ENCODE results near the gene TMEM72.

The TMEM72 gene

DNA sequence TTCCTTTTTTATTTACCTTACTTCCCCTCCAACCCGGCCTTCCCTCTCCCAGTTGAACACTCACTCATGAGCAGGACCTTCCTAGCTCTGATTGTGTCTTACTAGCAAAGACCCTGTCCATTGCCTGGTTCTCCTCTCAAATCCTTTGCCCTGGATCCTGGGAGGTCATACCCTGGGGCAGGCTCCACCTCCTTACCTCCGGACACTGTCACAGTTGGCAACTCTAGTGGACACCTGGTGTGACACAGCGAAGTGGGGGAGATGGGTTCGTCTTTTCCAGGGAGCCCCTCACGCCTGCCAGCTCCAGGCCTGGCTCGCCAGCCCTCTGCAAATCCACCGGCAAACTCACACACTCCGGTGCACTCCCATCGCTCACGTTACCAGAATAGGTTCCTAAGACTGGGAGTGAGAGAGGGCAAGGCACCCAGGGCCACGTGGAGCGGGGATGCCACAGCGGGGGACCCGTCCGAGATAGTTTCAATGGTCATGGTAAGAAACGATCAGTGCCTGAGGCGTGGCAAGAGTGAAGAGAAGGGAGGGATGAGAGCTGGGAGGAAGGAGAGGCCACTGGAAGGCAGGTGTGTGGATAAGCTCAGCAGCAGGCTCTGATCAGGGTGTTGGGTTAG lies 30.9 kb upstream of the TMEM72 start:
- DNase-seq (ENCODE audit: extremely low read depth, low read depth), result no peak
- TF ChIP-seq, protein P1, sequence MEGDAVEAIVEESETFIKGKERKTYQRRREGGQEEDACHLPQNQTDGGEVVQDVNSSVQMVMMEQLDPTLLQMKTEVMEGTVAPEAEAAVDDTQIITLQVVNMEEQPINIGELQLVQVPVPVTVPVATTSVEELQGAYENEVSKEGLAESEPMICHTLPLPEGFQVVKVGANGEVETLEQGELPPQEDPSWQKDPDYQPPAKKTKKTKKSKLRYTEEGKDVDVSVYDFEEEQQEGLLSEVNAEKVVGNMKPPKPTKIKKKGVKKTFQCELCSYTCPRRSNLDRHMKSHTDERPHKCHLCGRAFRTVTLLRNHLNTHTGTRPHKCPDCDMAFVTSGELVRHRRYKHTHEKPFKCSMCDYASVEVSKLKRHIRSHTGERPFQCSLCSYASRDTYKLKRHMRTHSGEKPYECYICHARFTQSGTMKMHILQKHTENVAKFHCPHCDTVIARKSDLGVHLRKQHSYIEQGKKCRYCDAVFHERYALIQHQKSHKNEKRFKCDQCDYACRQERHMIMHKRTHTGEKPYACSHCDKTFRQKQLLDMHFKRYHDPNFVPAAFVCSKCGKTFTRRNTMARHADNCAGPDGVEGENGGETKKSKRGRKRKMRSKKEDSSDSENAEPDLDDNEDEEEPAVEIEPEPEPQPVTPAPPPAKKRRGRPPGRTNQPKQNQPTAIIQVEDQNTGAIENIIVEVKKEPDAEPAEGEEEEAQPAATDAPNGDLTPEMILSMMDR (IDR thresholded peaks at IDR 0.05; ENCODE audit: low read depth, low read length, missing control alignments), result no peak
- H3K4me3 ChIP-seq (replicated peaks; ENCODE audit: low read depth, low read length), result no peak overlapping the region

DNA sequence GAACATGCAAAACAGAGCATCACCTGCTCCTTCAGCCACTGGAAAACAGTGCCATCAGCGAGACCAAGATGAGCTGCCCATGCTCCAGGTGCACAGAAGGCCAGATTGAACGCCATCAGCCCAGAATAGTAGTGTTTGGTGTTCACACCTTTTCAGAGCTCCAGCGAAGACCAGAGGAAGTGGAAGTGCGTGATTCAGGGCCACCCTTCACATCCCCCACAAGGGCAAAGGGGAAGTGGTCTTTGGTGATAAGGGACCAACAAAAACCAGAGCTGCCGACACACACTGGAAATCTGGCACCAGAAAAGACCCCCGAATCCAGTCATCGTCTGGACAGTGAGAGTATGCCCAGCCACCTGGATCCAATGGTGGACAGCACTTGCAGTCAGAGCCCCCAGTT lies 29.5 kb upstream of the TMEM72 start:
- DNase-seq (ENCODE audit: extremely low read depth, low read depth), result no peak
- H3K4me3 ChIP-seq (replicated peaks; ENCODE audit: low read depth, low read length), result no peak overlapping the region
- TF ChIP-seq, protein P1 (IDR thresholded peaks at IDR 0.05; ENCODE audit: low read depth, low read length, missing control alignments), result no peak

DNA sequence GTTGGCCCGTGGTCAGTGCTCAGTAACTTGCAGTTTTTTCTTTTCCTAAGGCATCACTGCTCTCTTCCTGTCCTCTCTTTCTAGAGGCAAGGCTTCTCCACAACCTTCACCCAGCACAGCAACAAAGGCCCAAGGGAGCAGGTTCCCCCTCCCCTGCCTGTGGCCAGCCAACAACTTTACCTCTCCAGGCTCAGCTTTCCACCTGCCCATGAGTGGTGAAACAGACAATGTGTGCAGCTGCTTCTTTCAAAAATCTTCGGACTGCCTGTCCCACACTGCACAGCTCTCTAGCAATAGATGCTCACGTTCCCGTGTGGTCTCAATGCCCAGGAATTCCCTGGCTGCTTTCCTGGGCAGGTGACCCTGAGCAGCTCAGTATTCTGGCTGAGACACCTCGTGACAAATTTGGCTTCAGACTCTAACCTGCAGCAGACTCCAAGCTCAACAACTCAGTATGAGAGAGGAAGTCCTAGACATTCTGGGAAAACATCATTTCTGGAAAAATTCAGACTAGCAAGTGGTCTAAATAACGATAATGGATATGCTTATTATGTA lies 28.9 kb upstream of the TMEM72 start:
- TF ChIP-seq, protein P1 (IDR thresholded peaks at IDR 0.05; ENCODE audit: low read depth, low read length, missing control alignments), result no peak
- no peak overlapping the region for H3K4me3 ChIP-seq (replicated peaks; ENCODE audit: low read depth, low read length)
- DNase-seq (ENCODE audit: extremely low read depth, low read depth), result no peak

DNA sequence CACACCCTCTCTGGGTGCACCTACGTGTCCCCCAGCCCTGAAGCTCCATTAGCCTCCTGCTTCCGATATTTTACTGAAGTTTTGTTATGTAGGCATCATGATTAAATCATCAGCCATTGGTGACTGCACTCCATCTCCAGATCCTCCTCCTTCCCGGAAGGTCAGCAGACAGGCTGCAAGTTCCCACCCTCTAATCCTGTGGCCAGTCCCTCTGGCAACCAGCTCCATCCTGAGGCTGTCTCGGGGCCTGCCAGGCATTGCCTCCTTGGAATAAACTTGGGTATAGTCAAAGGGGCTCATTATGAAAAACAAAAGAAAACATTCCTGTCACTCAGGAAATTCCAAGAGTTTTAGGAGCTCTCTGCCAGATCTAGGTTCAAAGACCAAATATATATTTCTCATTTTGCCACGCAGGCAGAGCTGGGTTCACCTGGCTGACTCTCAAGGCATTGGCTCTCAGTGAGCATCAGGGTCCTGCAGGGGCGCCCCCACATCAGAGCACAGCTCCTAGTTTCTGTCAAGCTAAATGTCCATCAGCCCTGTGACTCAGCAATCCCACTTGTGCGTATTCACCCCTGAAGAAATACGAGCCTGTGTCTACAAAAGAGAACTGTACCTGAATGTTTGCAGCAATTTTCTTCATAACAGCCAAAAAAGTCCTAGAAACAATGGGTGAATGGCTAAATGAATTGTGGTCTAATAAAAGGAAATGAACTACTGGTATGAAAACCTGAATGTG lies 27.4 kb upstream of the TMEM72 start:
- TF ChIP-seq, protein P1 (IDR thresholded peaks at IDR 0.05; ENCODE audit: low read depth, low read length, missing control alignments), result no peak
- H3K4me3 ChIP-seq (replicated peaks; ENCODE audit: low read depth, low read length), result no peak overlapping the region
- DNase-seq (ENCODE audit: extremely low read depth, low read depth), result no peak

DNA sequence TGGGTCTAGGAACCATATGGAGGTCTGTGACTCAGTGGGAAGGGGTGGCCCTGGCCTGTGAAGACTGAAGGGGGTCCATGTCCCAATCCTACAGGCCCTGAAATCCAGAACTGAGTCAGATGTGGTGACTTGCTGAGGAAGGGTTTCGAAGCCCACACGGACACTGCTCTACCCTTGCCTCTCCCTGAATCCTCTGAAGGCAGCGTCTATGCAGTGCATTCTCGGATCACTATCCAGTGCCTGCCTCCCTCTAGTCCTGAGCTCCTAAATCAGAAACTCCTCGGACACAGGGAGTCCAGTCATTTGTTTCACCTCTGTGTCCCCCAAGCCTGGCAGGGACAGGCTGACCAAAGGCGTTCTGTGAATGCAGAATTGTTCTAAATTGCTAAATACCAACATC lies 25.4 kb upstream of the TMEM72 start:
- H3K4me3 ChIP-seq (replicated peaks; ENCODE audit: low read depth, low read length), result no peak overlapping the region
- TF ChIP-seq, protein P1 (IDR thresholded peaks at IDR 0.05; ENCODE audit: low read depth, low read length, missing control alignments), result no peak
- no peak for DNase-seq (ENCODE audit: extremely low read depth, low read depth)

DNA sequence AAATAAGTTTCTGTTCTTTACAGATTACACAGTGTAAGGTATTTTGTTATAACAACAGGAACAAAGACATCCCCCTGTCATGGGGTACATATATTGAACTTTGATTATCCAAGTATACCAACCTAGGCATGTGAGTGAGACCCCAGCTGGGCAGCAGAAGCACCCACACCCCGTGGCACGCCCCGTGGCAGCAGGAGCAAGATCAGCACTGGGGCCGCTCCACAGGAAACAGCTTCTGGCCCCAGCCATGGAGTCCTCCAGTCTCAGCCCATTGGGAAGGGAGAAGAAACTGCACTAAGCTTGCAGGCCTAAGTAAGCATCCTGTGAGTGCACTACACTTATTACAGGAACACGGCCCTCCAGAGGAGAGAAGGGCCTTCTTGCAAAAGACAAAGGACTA lies 24.2 kb upstream of the TMEM72 start:
- H3K4me3 ChIP-seq (replicated peaks; ENCODE audit: low read depth, low read length), result no peak overlapping the region
- no peak for DNase-seq (ENCODE audit: extremely low read depth, low read depth)
- TF ChIP-seq, protein P1 (IDR thresholded peaks at IDR 0.05; ENCODE audit: low read depth, low read length, missing control alignments), result no peak
